ENCODE measurements around the gene COLGALT1. TPM values are rescaled to one million over a fixed set of nuclear protein-coding genes. Genes with fewer than 3 reads are reported as not detected.
A peak's percentile ranks its signal among the peaks of the same experiment; 100 is the strongest.

COLGALT1 gene
- polyA plus RNA-seq, 3 donors = 66.8 to 176 (median 68.8) TPM

DNA sequence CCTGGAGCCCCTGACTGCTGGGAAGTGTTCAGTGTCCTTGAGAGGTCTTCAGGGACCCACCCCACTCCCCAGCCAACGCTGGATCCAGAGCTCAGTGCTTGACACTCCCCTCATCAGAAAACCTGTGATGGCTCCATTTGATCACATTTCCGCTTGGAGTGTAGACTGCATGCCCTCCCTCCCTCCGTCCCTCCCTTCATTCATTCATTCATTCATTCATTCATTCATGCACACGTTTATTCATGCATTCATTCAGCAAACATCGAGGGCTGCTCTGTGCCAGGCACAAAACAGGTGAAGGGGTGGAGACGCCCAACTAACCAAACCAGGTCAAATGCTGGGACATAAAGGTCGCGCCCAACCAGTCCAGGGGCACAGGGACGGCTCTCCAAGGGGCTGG lies 30.3 kb upstream of the COLGALT1 start:
- H3K27me3 Mint-ChIP-seq (ENCODE audit: low read depth in 3 of 3) = peaks cover 0 to 6% (median 3%) of the 10 kb centered on the region in 3 donors
- Histone ChIP-seq H3K4me3 (replicated peaks in 1 of 3; ENCODE audit: low read depth in 2 of 3, low read length in 3 of 3) (no peak overlapping the region), H3K27me3 (ENCODE audit: control insufficient read depth in 2 of 2, insufficient read depth in 2 of 2, low read length in 2 of 2) (no peaks in the 10 kb centered on the region), H4K20me1 (ENCODE audit: insufficient read depth, low read length) (no peaks in the 10 kb centered on the region), H3K79me2 (ENCODE audit: insufficient read depth, low read length) (no peaks in the 10 kb centered on the region), H3K9me3 (replicated peaks in 1 of 2; ENCODE audit: control insufficient read depth in 1 of 2, insufficient read depth in 1 of 2, low read length in 2 of 2) (peaks cover 0 to 15% of the 10 kb centered on the region in 2 donors), H2AFZ (ENCODE audit: insufficient read depth, low read depth, low read length, poor library complexity, severe bottlenecking) (no peak overlapping the region), H3K4me1 (ENCODE audit: control insufficient read depth in 1 of 2, insufficient read depth in 2 of 2, low read length in 2 of 2) (peaks cover 32 to 53% of the 10 kb centered on the region in 2 donors), H3K9ac (ENCODE audit: insufficient read depth, low read length, poor library complexity, severe bottlenecking) (no peak overlapping the region), H3K27ac (ENCODE audit: low read depth in 1 of 2, low read length in 2 of 2) (no peak overlapping the region), H3K4me2 (replicated peaks; ENCODE audit: extremely low read depth, low read length, poor library complexity, severe bottlenecking) (no peak overlapping the region), H3K36me3 (replicated peaks in 1 of 2; ENCODE audit: control insufficient read depth in 1 of 2, insufficient read depth in 2 of 2, low read length in 2 of 2) (peaks cover 8% of the 10 kb centered on the region in 2 donors)
- intact Hi-C loops (cut with micrococcal nuclease) = no loop called here
- H3K4me1 Mint-ChIP-seq = peaks cover 50% of the 10 kb centered on the region
- DNase-seq = no peak
- WGBS (ENCODE audit: insufficient coverage) = 87% methylated on average over 8 of the region's 9 CpGs
- peaks cover 4 to 26% of the 10 kb centered on the region in 2 donors for H3K36me3 Mint-ChIP-seq
- no peak overlapping the region for H3K4me3 Mint-ChIP-seq
- H3K27ac Mint-ChIP-seq = peak overlapping the region in 2 of 7 donors; percentile 15 to 32
- TF ChIP-seq, protein P1, sequence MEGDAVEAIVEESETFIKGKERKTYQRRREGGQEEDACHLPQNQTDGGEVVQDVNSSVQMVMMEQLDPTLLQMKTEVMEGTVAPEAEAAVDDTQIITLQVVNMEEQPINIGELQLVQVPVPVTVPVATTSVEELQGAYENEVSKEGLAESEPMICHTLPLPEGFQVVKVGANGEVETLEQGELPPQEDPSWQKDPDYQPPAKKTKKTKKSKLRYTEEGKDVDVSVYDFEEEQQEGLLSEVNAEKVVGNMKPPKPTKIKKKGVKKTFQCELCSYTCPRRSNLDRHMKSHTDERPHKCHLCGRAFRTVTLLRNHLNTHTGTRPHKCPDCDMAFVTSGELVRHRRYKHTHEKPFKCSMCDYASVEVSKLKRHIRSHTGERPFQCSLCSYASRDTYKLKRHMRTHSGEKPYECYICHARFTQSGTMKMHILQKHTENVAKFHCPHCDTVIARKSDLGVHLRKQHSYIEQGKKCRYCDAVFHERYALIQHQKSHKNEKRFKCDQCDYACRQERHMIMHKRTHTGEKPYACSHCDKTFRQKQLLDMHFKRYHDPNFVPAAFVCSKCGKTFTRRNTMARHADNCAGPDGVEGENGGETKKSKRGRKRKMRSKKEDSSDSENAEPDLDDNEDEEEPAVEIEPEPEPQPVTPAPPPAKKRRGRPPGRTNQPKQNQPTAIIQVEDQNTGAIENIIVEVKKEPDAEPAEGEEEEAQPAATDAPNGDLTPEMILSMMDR (IDR thresholded peaks at IDR 0.05) = no peak
- peaks cover 6 to 21% (median 12%) of the 10 kb centered on the region in 7 donors for H3K9me3 Mint-ChIP-seq

DNA sequence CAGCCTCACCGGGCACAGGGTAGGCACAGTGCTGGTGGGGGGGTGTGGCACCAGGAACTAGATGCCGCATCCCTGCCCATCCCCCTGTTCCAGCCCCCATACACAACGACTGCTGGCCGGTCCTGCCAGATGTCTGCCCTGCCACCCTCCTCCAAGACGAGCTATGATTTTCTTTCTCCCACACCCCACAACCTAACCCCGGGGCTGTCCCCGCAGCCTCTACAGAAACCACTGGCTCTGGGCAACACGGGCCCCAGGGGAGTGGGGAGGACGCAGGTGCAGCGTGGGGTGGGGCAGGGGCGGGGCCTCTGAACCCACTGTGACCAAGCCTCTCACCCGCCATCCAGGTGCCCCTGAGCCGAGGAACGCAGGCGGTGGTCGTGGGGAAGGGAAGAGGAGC lies 28.5 kb upstream of the COLGALT1 start:
- 50% methylated on average over 6 of the region's 16 CpGs for WGBS (ENCODE audit: insufficient coverage)
- Histone ChIP-seq H3K4me2 (replicated peaks; ENCODE audit: extremely low read depth, low read length, poor library complexity, severe bottlenecking) (no peak overlapping the region), H3K79me2 (ENCODE audit: insufficient read depth, low read length) (no peaks in the 10 kb centered on the region), H4K20me1 (ENCODE audit: insufficient read depth, low read length) (no peaks in the 10 kb centered on the region), H3K9ac (ENCODE audit: insufficient read depth, low read length, poor library complexity, severe bottlenecking) (no peak overlapping the region), H3K4me3 (replicated peaks in 1 of 3; ENCODE audit: low read depth in 2 of 3, low read length in 3 of 3) (no peak overlapping the region), H3K4me1 (ENCODE audit: control insufficient read depth in 1 of 2, insufficient read depth in 2 of 2, low read length in 2 of 2) (peaks cover 34 to 47% of the 10 kb centered on the region in 2 donors), H3K36me3 (replicated peaks in 1 of 2; ENCODE audit: control insufficient read depth in 1 of 2, insufficient read depth in 2 of 2, low read length in 2 of 2) (no peaks in the 10 kb centered on the region), H3K27me3 (ENCODE audit: control insufficient read depth in 2 of 2, insufficient read depth in 2 of 2, low read length in 2 of 2) (no peaks in the 10 kb centered on the region), H3K9me3 (replicated peaks in 1 of 2; ENCODE audit: control insufficient read depth in 1 of 2, insufficient read depth in 1 of 2, low read length in 2 of 2) (peaks cover 0 to 15% of the 10 kb centered on the region in 2 donors), H3K27ac (ENCODE audit: low read depth in 1 of 2, low read length in 2 of 2) (no peak overlapping the region), H2AFZ (ENCODE audit: insufficient read depth, low read depth, low read length, poor library complexity, severe bottlenecking) (no peak overlapping the region)
- intact Hi-C loops (cut with micrococcal nuclease) = no loop called here
- peaks cover 0 to 11% of the 10 kb centered on the region in 2 donors for H3K36me3 Mint-ChIP-seq
- H3K27ac Mint-ChIP-seq = peak overlapping the region in 1 of 7 donors; percentile 46
- peak overlapping the region in 1 of 2 donors; percentile 47 for H3K4me3 Mint-ChIP-seq
- TF ChIP-seq, protein P1 (IDR thresholded peaks at IDR 0.05) = no peak
- no peak for DNase-seq
- peaks cover 6 to 21% (median 12%) of the 10 kb centered on the region in 7 donors for H3K9me3 Mint-ChIP-seq
- peaks cover 54% of the 10 kb centered on the region for H3K4me1 Mint-ChIP-seq
- peaks cover 0 to 6% (median 0%) of the 10 kb centered on the region in 3 donors for H3K27me3 Mint-ChIP-seq (ENCODE audit: low read depth in 3 of 3)

Data from CD14-positive monocyte (primary cell).